Stimulated activated memory B cell treated with anti-CD40 and anti-IgM and Interleukin-4, amounts not matched to agents 10 μg/mL and 1 μg/mL and 100 μg/mL, for 72 hours (primary cell): ENCODE measurements around the gene GLT6D1.

Experiments used
- ATAC-seq: fragments of 150-1000 bp; cut with Tn5 transposase; 2 replicates; pipeline ENCODE4 v1.10.0; 2021
- H3K27ac Mint-ChIP-seq: one replicate; pipeline ENCODE4 v1.8.0; 2022; ENCODE audit warnings: mild to moderate bottlenecking, mixed read lengths
- H3K27me3 Mint-ChIP-seq: one replicate; pipeline ENCODE4 v1.8.0; 2022; ENCODE audit warnings: mixed read lengths
- H3K36me3 Mint-ChIP-seq: one replicate; pipeline ENCODE4 v1.8.0; 2022; ENCODE audit warnings: mixed read lengths
- H3K4me1 Mint-ChIP-seq: one replicate; pipeline ENCODE4 v1.8.0; 2022; ENCODE audit warnings: mixed read lengths
- H3K4me3 Mint-ChIP-seq: one replicate; pipeline ENCODE4 v1.8.0; 2022; ENCODE audit warnings: mild to moderate bottlenecking, moderate library complexity, mixed read lengths
- H3K9me3 Mint-ChIP-seq: one replicate; pipeline ENCODE4 v1.8.0; 2022; ENCODE audit warnings: mixed read lengths

Gene GLT6D1

DNA sequence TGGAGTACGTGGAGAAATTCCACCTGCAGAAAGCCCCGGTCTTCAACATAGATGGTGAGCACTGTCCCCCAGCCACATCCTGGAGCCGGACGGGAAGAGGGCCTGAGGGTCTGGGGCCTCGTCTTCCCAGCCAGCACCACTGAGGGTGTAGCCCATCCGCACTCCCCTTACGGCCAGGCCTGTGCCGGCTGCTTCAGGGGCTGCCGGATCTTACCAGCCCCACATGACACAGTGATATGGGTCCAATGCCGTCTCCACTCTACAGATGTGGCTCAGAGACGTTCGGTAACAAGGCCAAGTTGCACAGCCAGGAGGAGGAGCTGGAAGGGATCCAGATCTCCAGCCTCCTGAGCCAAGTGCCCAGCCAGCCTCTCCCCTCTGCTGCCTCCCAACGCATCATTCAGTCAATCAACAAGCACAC is 21.3 kb downstream of the GLT6D1 start:
- Mint-ChIP-seq H3K4me1 (no peaks in the 10 kb centered on the region), H3K27me3 (peaks cover 37% of the 10 kb centered on the region), H3K36me3 (no peaks in the 10 kb centered on the region), H3K27ac (no peak overlapping the region), H3K4me3 (no peak overlapping the region), H3K9me3 (no peaks in the 10 kb centered on the region)
- ATAC-seq = no peak

DNA sequence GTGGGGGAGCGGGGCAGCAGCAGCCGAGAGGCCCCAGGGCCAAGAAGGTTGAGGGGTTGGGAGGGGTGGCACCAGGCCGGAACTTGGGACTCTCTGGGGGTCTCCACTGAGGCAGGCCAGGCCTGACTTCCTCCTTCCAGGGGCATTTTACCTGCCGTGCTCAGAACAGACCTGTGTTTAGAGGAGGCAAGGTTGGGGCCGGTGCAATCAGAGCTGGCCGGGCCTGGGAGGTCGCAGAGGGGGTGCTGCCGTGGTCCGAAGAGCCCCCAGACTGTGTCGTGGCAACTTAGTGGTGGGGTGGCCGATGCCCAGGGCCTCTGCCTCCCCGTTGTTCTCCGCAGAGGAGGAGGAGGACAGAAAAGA is 21.8 kb downstream of the GLT6D1 start:
- no peaks in the 10 kb centered on the region for H3K36me3 Mint-ChIP-seq
- no peaks in the 10 kb centered on the region for H3K4me1 Mint-ChIP-seq
- ATAC-seq = peak; percentile 2
- H3K27me3 Mint-ChIP-seq = peaks cover 37% of the 10 kb centered on the region
- no peak overlapping the region for H3K4me3 Mint-ChIP-seq
- no peak overlapping the region for H3K27ac Mint-ChIP-seq
- no peaks in the 10 kb centered on the region for H3K9me3 Mint-ChIP-seq

DNA sequence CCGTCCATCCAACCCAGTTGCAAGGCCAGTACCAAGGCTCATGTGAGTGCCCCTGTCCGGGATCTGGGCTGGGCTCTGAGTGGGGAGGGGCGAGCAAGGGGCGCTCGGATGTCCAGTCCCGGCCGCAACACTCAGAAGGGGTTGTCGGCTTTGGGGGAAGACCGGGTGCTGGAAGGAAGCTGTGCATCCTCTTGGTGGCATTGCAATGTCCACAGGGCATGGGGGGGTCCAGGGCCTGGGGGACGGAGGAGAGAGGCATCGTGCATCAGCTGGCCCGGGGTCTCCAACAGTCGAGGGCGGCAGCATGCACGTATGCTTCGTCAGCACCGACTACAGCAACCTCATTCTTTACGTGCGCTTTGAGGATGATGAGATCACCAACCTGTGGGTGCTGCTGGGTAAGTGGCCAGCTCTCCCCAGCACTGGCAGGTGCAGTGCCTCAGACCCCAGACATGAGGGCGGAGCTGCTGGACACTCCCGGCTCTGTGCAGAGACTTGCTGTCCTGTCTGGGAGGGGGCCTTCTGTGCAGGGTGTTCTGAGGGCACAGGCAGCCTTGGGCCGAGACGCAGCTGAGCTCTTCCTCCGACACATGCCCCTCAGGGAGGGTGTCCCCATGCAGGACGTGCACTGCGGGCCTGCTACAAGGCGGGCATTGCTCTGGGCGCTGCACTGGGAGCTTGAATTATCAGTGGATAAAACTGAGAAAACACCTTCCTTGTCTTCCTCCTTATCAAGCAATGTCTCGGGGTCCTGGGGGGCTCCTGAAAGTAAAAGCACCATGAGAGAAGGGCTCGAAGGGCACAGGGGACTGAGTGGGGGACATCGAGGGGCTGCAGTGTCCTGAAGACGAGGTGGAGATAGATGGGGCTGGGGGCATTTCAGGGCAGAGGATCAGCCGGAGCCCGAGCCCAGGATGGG is 22.5 kb downstream of the GLT6D1 start:
- peaks cover 3% of the 10 kb centered on the region for H3K9me3 Mint-ChIP-seq
- no peak overlapping the region for H3K27ac Mint-ChIP-seq
- no peaks in the 10 kb centered on the region for H3K36me3 Mint-ChIP-seq
- no peaks in the 10 kb centered on the region for H3K4me1 Mint-ChIP-seq
- no peak overlapping the region for H3K4me3 Mint-ChIP-seq
- ATAC-seq = no peak
- H3K27me3 Mint-ChIP-seq = peaks cover 37% of the 10 kb centered on the region

DNA sequence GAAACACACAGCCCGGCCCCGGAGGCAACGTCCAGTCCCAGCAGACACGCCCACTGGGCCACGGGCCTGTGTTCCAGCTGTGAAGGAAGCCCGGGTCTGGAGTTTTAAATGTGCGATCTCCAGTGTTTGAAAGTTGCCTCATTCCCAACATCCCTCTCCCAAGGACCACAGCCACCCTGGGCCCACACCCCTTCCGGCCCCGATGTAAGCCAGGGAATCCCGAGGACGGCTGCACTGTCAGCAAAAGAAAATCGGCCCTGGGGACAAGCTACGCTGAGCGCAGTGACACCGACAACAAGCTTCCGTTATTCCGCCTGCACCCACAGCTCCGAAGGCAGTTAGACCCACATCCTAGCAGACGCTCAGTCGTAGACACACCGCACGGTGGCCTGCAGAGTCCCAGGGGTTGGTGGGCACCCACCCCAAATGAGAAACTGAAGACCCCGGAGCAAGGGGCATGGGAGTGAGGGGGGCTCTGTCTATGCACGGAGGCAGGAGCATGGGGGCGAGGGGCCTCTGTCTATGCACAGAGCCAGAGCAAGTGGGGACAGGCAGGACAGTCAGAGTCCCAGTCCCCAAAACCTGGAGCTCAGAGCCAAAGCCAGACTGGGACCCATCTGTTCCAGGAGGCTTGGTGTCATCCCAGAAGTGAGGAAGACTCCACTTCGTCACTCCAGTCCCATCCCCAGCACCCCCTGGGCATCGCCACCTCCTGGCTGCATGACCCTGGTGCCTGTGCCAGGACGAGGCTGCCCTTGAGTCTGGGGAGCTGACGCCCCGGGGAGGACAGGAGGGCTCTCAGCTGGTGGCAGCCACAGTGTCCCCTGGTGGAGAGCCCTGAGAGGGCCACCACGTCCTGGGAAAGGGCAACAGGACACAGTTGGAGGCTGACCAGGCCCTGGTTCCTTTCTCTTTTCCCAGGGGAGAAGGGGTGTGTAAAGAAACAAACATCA is 23.4 kb downstream of the GLT6D1 start:
- Mint-ChIP-seq H3K27ac (no peak overlapping the region), H3K4me3 (no peak overlapping the region), H3K36me3 (no peaks in the 10 kb centered on the region), H3K4me1 (no peaks in the 10 kb centered on the region), H3K9me3 (peaks cover 6% of the 10 kb centered on the region), H3K27me3 (peaks cover 38% of the 10 kb centered on the region)
- ATAC-seq = no peak

DNA sequence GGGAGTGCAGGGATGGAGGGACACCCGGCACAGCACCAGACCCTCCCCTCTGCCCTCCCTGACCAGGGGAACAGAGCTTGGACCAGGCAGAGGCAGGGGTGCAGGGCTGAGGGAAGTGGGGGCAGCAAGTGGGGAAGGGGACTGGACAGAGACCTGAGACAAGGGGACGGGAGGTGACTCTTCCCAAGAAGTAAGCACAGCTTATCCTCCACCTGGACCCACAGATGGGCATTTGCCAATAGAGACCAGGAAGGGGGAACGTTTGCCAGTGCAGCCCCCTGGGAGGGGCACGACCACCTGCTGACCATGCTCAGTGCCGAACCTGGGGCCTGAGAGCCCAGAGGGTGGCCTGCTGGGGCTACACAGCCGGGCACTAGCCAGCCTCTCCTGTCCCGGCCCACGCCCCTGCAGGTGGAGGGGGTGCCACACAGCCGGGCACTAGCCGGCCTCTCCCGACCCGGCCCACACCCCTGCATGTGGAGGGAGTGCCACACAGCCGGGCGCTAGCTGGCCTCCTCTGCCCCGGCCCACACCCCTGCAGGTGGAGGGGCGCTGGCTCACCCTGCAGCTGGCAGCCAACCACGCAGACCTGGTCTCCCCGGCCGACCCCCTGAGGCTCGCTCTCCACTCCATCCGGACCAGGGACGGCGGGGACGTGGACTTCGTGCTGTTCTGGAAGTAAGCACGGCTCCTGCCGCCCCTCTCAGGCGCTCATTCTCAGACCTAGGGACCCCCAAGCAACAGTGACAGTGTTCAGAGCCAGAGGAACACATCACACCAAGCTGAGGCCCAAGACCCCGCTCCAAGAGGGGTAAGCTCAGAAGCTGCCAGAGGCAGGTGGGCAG is 24.3 kb downstream of the GLT6D1 start:
- ATAC-seq = no peak
- H3K27me3 Mint-ChIP-seq = peaks cover 40% of the 10 kb centered on the region
- H3K4me3 Mint-ChIP-seq = no peak overlapping the region
- H3K27ac Mint-ChIP-seq = no peak overlapping the region
- H3K9me3 Mint-ChIP-seq = peaks cover 8% of the 10 kb centered on the region
- no peaks in the 10 kb centered on the region for H3K4me1 Mint-ChIP-seq
- no peaks in the 10 kb centered on the region for H3K36me3 Mint-ChIP-seq

DNA sequence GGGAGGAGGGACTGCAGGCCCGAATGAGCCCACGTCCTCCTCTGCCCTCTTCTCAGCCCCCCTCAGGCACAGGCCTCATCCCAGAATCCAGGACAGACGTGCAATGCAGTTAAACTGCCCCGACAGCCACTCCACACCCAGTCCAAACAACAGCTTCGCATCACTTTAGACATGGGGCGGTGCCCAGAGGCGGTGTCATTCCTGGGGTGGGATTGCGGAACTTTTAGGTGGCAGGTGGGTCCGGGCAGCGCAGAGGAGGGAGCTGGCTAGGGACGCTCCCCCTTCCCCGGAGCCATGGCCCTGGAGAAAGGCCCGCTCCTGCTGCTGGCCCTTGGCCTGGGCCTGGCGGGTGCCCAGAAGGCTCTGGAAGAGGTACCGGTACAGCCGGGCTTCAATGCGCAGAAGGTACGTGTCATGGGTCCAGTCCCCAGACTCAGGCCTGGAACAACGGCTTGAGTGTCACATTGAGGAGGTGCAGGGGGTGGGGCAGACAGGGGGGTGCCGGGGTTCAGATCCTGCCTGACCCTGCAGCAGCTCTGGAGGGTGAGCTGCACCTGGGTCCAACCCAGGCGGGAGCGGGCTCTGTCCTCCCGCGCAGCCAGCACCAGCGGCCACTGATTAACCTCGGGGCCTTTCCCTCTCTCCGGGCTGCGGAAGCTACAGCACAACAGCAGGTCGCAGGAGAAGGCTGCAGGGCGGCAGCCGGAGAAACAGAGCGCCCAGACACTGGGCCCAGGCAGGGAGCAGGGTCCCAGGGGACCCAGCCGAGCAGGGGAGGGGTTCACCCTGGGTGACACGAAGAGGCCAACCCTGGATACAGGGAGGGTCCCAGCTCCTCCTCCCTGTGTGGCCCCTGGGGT is 25.2 kb downstream of the GLT6D1 start:
- ATAC-seq = no peak
- H3K4me1 Mint-ChIP-seq = no peaks in the 10 kb centered on the region
- no peaks in the 10 kb centered on the region for H3K36me3 Mint-ChIP-seq
- no peak overlapping the region for H3K27ac Mint-ChIP-seq
- no peak overlapping the region for H3K4me3 Mint-ChIP-seq
- H3K27me3 Mint-ChIP-seq = peaks cover 42% of the 10 kb centered on the region
- peaks cover 12% of the 10 kb centered on the region for H3K9me3 Mint-ChIP-seq

DNA sequence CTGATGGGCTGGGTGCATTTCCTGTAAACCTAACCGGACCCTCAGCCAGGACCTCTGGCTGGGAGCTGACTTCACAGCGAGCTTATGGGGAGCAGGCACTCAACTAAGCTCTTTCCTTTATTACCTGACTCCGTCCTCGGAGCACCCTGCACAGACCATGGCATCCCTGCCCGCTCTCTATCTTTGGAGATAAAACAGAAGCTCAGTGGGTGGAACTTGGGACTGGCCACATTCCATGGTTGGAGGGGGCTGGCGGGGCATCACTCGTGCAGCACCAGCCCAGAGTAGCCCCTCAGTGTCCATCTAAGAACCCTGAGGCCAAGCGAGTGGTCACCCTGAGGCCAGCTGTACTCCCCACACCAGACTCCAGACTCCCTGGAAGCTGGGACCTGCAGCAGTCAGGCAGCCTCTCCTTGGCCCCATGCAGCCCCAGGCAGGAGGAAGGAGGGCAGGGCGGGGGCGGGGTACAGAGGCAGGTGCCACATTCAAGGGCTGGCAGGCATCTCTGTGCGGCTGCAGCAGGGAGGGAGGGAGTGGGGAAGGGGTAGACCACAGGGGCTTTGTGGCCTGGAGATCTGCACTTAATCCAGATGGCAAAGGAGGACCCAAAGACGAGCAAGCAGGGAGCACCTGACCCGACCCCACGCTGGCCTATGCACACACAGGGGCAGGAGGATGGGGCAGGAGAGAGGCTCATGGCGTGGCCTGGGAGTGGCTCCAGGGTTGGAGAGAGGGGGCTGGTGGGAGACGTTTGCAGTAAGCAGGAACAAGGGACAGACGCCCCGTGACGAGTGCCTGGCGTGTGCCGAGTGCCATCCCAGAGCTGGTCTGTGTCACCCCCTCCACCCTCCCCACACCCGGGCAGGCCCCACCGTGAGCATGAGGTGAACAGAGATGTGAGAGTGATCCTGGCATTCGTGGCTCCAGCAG is 26.1 kb downstream of the GLT6D1 start:
- Mint-ChIP-seq H3K27ac (no peak overlapping the region), H3K27me3 (peaks cover 33% of the 10 kb centered on the region), H3K4me1 (no peaks in the 10 kb centered on the region), H3K36me3 (no peaks in the 10 kb centered on the region), H3K4me3 (no peak overlapping the region), H3K9me3 (peaks cover 12% of the 10 kb centered on the region)
- ATAC-seq = no peak

DNA sequence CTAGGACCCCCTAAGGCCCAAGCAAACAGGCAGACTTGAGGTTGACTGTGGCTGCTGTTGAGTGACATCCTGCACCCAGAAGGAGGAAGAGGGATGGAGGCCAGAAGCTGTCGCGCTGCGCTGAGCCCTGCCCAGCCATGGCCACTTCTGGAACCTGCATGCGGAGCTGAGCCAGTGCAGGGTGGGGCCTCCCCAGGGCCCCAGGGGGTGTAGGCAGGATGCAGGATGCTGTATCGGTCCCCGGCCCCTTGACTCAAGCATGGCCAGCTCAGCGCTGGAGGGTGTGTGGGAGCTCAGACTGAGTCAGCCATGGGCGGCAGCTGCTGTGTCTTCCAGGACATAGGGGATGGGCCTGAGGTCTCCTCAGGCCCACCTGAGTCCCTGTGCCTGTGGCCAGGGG is 26.9 kb downstream of the GLT6D1 start:
- ATAC-seq = no peak
- peaks cover 25% of the 10 kb centered on the region for H3K27me3 Mint-ChIP-seq
- no peak overlapping the region for H3K27ac Mint-ChIP-seq
- no peaks in the 10 kb centered on the region for H3K4me1 Mint-ChIP-seq
- no peak overlapping the region for H3K4me3 Mint-ChIP-seq
- peaks cover 12% of the 10 kb centered on the region for H3K9me3 Mint-ChIP-seq
- no peaks in the 10 kb centered on the region for H3K36me3 Mint-ChIP-seq

DNA sequence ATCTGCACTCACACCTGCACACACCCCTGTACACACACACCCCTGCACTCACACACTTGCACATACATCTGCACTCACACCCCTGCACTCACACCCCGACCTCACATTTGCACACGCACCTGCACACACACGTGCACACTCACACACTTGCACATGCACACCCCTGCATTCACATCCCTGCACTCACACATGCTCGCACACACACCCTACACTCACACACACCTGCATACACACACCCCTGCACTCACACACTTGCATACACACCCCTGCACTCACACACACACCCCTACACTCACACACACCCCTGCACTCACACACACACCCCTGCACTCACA is 27.5 kb downstream of the GLT6D1 start:
- no peak for ATAC-seq
- H3K27ac Mint-ChIP-seq = no peak overlapping the region
- no peaks in the 10 kb centered on the region for H3K4me1 Mint-ChIP-seq
- H3K9me3 Mint-ChIP-seq = peaks cover 12% of the 10 kb centered on the region
- peaks cover 19% of the 10 kb centered on the region for H3K27me3 Mint-ChIP-seq
- no peak overlapping the region for H3K4me3 Mint-ChIP-seq
- no peaks in the 10 kb centered on the region for H3K36me3 Mint-ChIP-seq

DNA sequence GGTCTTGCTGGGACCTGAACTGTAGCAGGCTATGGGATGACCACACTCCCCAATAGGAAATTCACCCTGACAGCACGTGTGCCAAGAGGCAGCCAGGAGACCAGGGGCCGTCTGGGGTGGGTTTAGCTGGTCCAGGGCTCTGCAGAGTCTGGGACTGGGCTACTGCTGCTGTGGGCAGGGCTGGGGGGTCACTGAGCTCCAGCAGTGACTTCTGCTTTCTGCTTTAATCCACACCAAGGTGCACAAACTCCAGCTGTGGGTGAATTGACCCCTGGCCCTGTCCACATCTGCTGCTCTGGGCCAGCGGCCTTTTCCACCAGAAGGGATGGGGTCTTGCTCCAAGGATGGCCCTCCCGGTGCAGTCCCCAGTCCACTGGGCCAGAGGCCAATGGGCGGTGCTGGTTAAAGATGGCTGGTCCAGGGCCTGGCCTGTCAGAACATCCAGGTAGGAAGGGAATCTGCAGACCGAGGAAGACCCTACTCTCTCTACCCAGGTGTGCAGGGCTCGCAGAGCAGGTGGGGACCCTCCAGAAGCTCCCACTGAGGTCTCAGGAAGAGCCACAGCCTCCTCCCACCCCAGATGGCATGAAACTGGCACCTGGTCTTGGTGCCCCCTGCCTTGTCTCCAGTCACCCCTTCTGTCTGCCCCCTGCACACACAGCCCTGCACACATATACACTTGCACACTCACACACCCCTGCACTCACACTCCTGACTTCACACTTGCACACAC is 28.0 kb downstream of the GLT6D1 start:
- H3K27ac Mint-ChIP-seq = no peak overlapping the region
- H3K27me3 Mint-ChIP-seq = peaks cover 15% of the 10 kb centered on the region
- ATAC-seq = no peak

DNA sequence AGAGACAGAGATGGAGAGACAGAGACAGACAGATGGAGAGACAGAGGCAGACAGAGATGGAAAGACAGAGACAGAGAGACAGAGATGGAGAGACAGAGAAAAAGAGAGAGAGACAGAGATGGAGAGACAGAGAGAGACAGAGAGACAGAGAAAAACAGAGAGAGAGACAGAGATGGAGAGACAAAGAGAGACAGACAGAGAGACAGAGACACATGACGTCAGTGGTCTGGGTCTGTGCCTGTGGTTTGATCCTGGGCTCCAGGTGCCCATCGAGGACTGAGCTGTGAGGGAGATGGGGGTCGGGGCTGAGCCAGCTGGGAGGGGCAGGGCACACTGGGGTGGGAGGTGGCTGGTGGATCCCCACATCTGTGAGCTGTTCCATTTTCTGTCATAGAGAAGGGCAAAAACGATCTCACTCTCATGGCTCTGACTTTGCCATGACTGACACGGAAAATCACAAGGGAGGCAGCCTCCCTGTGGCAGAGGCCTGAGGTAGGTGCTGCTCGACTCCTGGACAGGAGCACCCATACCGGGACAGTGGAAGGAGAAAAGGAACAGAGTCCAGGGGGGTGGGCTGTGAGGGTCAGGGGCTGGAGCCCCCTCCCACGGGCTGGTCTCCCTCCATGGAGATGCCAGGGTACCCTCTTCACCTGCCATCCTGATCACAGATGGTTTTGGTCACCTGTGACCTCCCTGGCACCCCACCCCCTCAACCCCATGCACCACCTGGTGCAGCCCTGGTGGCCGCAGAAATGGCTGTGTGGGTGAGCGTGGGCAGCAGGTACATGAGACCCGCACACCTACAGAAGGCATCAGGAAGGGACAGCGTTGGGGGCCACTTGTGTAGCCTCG is 28.8 kb downstream of the GLT6D1 start:
- H3K4me3 Mint-ChIP-seq = no peak overlapping the region
- H3K27ac Mint-ChIP-seq = no peak overlapping the region
- no peaks in the 10 kb centered on the region for H3K4me1 Mint-ChIP-seq
- H3K9me3 Mint-ChIP-seq = peaks cover 12% of the 10 kb centered on the region
- ATAC-seq = no peak
- H3K27me3 Mint-ChIP-seq = peaks cover 15% of the 10 kb centered on the region
- no peaks in the 10 kb centered on the region for H3K36me3 Mint-ChIP-seq

More for the DNA sequence above, 28.0 kb downstream of the GLT6D1 start:
- H3K36me3 Mint-ChIP-seq = no peaks in the 10 kb centered on the region
- peaks cover 12% of the 10 kb centered on the region for H3K9me3 Mint-ChIP-seq
- no peaks in the 10 kb centered on the region for H3K4me1 Mint-ChIP-seq
- H3K4me3 Mint-ChIP-seq = no peak overlapping the region

DNA sequence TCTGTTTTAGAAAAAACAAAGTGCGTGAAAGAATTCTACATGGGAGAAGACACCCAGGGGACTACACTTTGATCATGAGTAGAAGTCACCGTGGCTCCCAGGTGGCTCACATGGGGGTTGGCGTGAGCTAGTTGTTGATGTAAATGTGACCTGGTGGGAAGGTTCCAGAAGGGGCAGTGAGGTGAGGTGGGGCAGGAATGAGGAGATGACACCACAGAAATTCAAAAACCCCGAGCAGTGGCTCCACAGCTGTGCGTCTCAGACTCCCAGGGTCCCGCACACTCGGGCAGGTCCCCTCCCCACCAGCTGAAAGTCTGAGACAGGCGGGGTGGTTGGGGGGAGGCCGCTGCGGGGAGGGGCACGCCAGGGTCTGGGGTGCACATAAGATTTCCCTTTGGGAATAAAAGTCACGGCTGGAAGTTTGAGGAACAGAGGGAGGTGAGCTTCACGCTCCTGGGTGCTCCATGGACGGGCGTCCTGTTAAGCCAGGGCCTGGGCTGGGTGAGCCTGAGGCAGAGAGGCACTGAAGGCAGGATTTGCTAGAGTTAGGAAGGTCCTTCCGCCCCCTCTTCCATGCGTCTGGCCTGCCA is 29.9 kb downstream of the GLT6D1 start:
- peaks cover 12% of the 10 kb centered on the region for H3K9me3 Mint-ChIP-seq
- no peak for ATAC-seq
- peaks cover 19% of the 10 kb centered on the region for H3K27me3 Mint-ChIP-seq
- H3K27ac Mint-ChIP-seq = no peak overlapping the region
- no peaks in the 10 kb centered on the region for H3K36me3 Mint-ChIP-seq
- H3K4me3 Mint-ChIP-seq = no peak overlapping the region
- H3K4me1 Mint-ChIP-seq = no peaks in the 10 kb centered on the region
